NCI-H128 (cell line): ENCODE data around the gene NFIC.
"Not testable (repeated sequence)": the region's sequence is repeated elsewhere in the genome, so short reads cannot be mapped to it uniquely, and the experiment has no call there.

Experiments
- DNase-seq: peaks from one replicate; lab custom pipeline; 2025; ENCODE audit not compliant: unreplicated experiment; lab: John Stamatoyannopoulos, UW

Gene NFIC

GRCh38 chr19:3396881-3397265 is 30.5 kb downstream of the NFIC start:
- DNase-seq = no peak

GRCh38 chr19:3397266-3398022 is 31.1 kb downstream of the NFIC start:
- DNase-seq = no peak

GRCh38 chr19:3398114-3398899 is 31.9 kb downstream of the NFIC start:
- DNase-seq = no peak

GRCh38 chr19:3398900-3399278 is 32.5 kb downstream of the NFIC start:
- DNase-seq = no peak

GRCh38 chr19:3399311-3399710 is 32.9 kb downstream of the NFIC start:
- not testable (repeated sequence) for DNase-seq

GRCh38 chr19:3401004-3401768 is 34.8 kb downstream of the NFIC start:
- no peak for DNase-seq

GRCh38 chr19:3402631-3403443 is 36.5 kb downstream of the NFIC start:
- DNase-seq = no peak

- no peak for DNase-seq
These were observed 37.3 kb downstream of the NFIC start for GRCh38 chr19:3403489-3404323.

GRCh38 chr19:3404324-3405260 is 38.2 kb downstream of the NFIC start:
- no peak for DNase-seq

GRCh38 chr19:3405261-3405653 is 38.9 kb downstream of the NFIC start:
- DNase-seq = no peak

- DNase-seq = no peak
These were observed 40.3 kb downstream of the NFIC start for GRCh38 chr19:3406571-3407111.

- DNase-seq = no peak
These were observed 41.5 kb downstream of the NFIC start for GRCh38 chr19:3407556-3408516.

GRCh38 chr19:3408996-3409345 is 42.6 kb downstream of the NFIC start:
- no peak for DNase-seq

- no peak for DNase-seq
These were observed 43.1 kb downstream of the NFIC start for GRCh38 chr19:3409346-3410064.

GRCh38 chr19:3411636-3412035 is 45.3 kb downstream of the NFIC start:
- no peak for DNase-seq

GRCh38 chr19:3412066-3412465 is 45.7 kb downstream of the NFIC start:
- DNase-seq = no peak

GRCh38 chr19:3413796-3414327 is 47.5 kb downstream of the NFIC start:
- no peak for DNase-seq
